Neural cell (in vitro differentiated cells): ENCODE results near the gene KIF1B. TPM values are rescaled to one million over a fixed set of nuclear protein-coding genes. Genes with fewer than 3 reads are reported as not detected.

Experiments used
- H2AFZ ChIP-seq: fragments of 200-600, 300-800 bp; sonication (generic), shearing (Covaris generic); 2 replicates; pipeline ENCODE4 v1.6.0; 2014; ENCODE audit warnings: low read depth, mild to moderate bottlenecking, antibody characterized with exemption, low read length, moderate library complexity
- H3F3A ChIP-seq: fragments of 200-600 bp; shearing (Covaris generic); 2 replicates; pipeline ENCODE4 v1.6.1; 2016; ENCODE audit warnings: mild to moderate bottlenecking, moderate library complexity, mixed read lengths, antibody characterized with exemption, low read length; ENCODE audit not compliant: insufficient read depth, poor library complexity, severe bottlenecking
- H3K27ac ChIP-seq: fragments of 200-600, 300-800 bp; sonication (generic), shearing (Covaris generic); 2 replicates; pipeline ENCODE4 v1.5.1; 2014; ENCODE audit warnings: mild to moderate bottlenecking, low read length, moderate library complexity
- H3K27me3 ChIP-seq: fragments of 300-800, 200-600 bp; sonication (generic), shearing (Covaris generic); 2 replicates; pipeline ENCODE4 v1.6.0; 2014; ENCODE audit warnings: mild to moderate bottlenecking, low read depth, low read length, moderate library complexity; ENCODE audit not compliant: insufficient read depth
- H3K36me3 ChIP-seq: fragments of 300-800, 200-600 bp; sonication (generic), shearing (Covaris generic); 2 replicates; pipeline ENCODE4 v1.5.1; 2014; ENCODE audit warnings: mild to moderate bottlenecking, antibody characterized with exemption, low read length, moderate library complexity; ENCODE audit not compliant: insufficient read depth
- H3K4me2 ChIP-seq: fragments of 300-800, 200-600 bp; sonication (generic), shearing (Covaris generic); 2 replicates; pipeline ENCODE4 v1.6.0; 2014; ENCODE audit warnings: mild to moderate bottlenecking, low read length
- H3K4me3 ChIP-seq: fragments of 300-800, 200-600 bp; sonication (generic), shearing (Covaris generic); 2 replicates; pipeline ENCODE4 v1.5.1; 2014; ENCODE audit warnings: mild to moderate bottlenecking, low read length, moderate library complexity
- H3K79me2 ChIP-seq: fragments of 200-600 bp; shearing (Covaris generic); replicated peaks from 2 replicates; pipeline ENCODE4 v1.6.0; 2014; ENCODE audit warnings: mild to moderate bottlenecking, low read length, moderate library complexity; ENCODE audit not compliant: insufficient read depth
- H3K9ac ChIP-seq: fragments of 300-800, 200-600 bp; sonication (generic), shearing (Covaris generic); 2 replicates; pipeline ENCODE4 v1.6.1; 2016; ENCODE audit warnings: mild to moderate bottlenecking, low read length, mixed read lengths
- H3K9me2 ChIP-seq: fragments of 200-600 bp; shearing (Covaris generic); 2 replicates; pipeline ENCODE4 v1.6.1; 2016; ENCODE audit warnings: mild to moderate bottlenecking, low read length, mixed read lengths; ENCODE audit not compliant: insufficient read depth
- H3K9me3 ChIP-seq: fragments of 200-600, 300-800 bp; sonication (generic), shearing (Covaris generic); 2 replicates; pipeline ENCODE4 v1.6.1; 2016; ENCODE audit warnings: mild to moderate bottlenecking, mixed run types, low read length, moderate library complexity, mixed read lengths
- H4K20me1 ChIP-seq: fragments of 200-600 bp; shearing (Covaris generic); 2 replicates; pipeline ENCODE4 v1.6.1; 2016; ENCODE audit warnings: mild to moderate bottlenecking, mixed run types; ENCODE audit not compliant: insufficient read depth
- CTCF ChIP-seq: fragments of 450-650 bp; IDR thresholded peaks from 2 replicates; pipeline ENCODE4 v1.5.1; 2014; ENCODE audit warnings: antibody characterized with exemption, mild to moderate bottlenecking, moderate library complexity; ENCODE audit not compliant: poor library complexity, severe bottlenecking
- EP300 ChIP-seq: fragments of 450-650 bp; conservative IDR thresholded peaks from 2 replicates; pipeline ENCODE4 v1.6.1; 2014; ENCODE audit warnings: antibody characterized with exemption, mild to moderate bottlenecking, moderate library complexity; ENCODE audit not compliant: poor library complexity, severe bottlenecking
- EZH2 ChIP-seq: fragments of 200-600, 300-800 bp; shearing (Covaris generic), sonication (generic); IDR thresholded peaks from 2 replicates; pipeline ENCODE4 v1.6.1; 2014; ENCODE audit warnings: antibody characterized with exemption, low read length, borderline replicate concordance, mild to moderate bottlenecking; ENCODE audit not compliant: insufficient read depth, poor library complexity, severe bottlenecking
- MXI1 ChIP-seq: fragments of 450-650 bp; conservative IDR thresholded peaks from 2 replicates; pipeline ENCODE4 v1.6.1; 2014; ENCODE audit warnings: antibody characterized with exemption, mild to moderate bottlenecking; ENCODE audit not compliant: poor library complexity, severe bottlenecking
- POLR2AphosphoS5 ChIP-seq: IDR thresholded peaks from 2 replicates; pipeline ENCODE4 v1.6.1; 2012
- RAD21 ChIP-seq: fragments of 450-650 bp; conservative IDR thresholded peaks from 2 replicates; pipeline ENCODE4 v1.6.1; 2014; ENCODE audit warnings: antibody characterized with exemption, mild to moderate bottlenecking, moderate library complexity
- SMC3 ChIP-seq: fragments of 450-650 bp; conservative IDR thresholded peaks from 2 replicates; pipeline ENCODE4 v1.6.1; 2014; ENCODE audit warnings: antibody characterized with exemption, mild to moderate bottlenecking, moderate library complexity; ENCODE audit not compliant: poor library complexity
- TAF1 ChIP-seq: IDR thresholded peaks from 2 replicates; pipeline ENCODE4 v1.6.1; 2012; ENCODE audit warnings: low read depth
- polyA plus RNA-seq: library from polyadenylated mRNA; depleted of rRNA; stranded (reverse); fragments of >200 nt; gene quantifications from 2 replicates; pipeline ENCODE4 v1.2.3, GENCODE V29; 2014
- TF ChIP-seq, protein P1 (sequence below): IDR thresholded peaks from 2 replicates; pipeline ENCODE4 v1.6.1; 2012; ENCODE audit warnings: borderline replicate concordance

Gene KIF1B
- polyA plus RNA-seq, 1 donor from 2014 or later = 76.4 TPM

- no peak overlapping the region for H3K4me2 ChIP-seq
- H2AFZ ChIP-seq = no peak overlapping the region
- no peak overlapping the region for H3K4me3 ChIP-seq
- H3K9me3 ChIP-seq = no peaks in the 10 kb centered on the region
- no peaks in the 10 kb centered on the region for H3K36me3 ChIP-seq
- no peak for TF ChIP-seq CTCF
- no peak for TF ChIP-seq SMC3
- no peak for TF ChIP-seq POLR2AphosphoS5
- no peak for TF ChIP-seq RAD21
- no peak for TF ChIP-seq EP300
- TF ChIP-seq EZH2 = no peak
- TF ChIP-seq MXI1 = no peak
- TF ChIP-seq, protein P1, sequence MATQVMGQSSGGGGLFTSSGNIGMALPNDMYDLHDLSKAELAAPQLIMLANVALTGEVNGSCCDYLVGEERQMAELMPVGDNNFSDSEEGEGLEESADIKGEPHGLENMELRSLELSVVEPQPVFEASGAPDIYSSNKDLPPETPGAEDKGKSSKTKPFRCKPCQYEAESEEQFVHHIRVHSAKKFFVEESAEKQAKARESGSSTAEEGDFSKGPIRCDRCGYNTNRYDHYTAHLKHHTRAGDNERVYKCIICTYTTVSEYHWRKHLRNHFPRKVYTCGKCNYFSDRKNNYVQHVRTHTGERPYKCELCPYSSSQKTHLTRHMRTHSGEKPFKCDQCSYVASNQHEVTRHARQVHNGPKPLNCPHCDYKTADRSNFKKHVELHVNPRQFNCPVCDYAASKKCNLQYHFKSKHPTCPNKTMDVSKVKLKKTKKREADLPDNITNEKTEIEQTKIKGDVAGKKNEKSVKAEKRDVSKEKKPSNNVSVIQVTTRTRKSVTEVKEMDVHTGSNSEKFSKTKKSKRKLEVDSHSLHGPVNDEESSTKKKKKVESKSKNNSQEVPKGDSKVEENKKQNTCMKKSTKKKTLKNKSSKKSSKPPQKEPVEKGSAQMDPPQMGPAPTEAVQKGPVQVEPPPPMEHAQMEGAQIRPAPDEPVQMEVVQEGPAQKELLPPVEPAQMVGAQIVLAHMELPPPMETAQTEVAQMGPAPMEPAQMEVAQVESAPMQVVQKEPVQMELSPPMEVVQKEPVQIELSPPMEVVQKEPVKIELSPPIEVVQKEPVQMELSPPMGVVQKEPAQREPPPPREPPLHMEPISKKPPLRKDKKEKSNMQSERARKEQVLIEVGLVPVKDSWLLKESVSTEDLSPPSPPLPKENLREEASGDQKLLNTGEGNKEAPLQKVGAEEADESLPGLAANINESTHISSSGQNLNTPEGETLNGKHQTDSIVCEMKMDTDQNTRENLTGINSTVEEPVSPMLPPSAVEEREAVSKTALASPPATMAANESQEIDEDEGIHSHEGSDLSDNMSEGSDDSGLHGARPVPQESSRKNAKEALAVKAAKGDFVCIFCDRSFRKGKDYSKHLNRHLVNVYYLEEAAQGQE = no peak
- no peak for TF ChIP-seq TAF1
- no peaks in the 10 kb centered on the region for H4K20me1 ChIP-seq
- H3K79me2 ChIP-seq = no peaks in the 10 kb centered on the region
- no peaks in the 10 kb centered on the region for H3K27me3 ChIP-seq
- H3K27ac ChIP-seq = no peak overlapping the region
- H3K9ac ChIP-seq = no peak overlapping the region
- H3F3A ChIP-seq = no peaks in the 10 kb centered on the region
- no peaks in the 10 kb centered on the region for H3K9me2 ChIP-seq
These were observed 142.9 kb downstream of the KIF1B start for GRCh38 chr1:10353282-10353681.

- TF ChIP-seq TAF1 (no peak), EP300 (no peak), POLR2AphosphoS5 (no peak)
- Histone ChIP-seq H4K20me1 (no peaks in the 10 kb centered on the region), H3K36me3 (no peaks in the 10 kb centered on the region), H3K4me3 (no peak overlapping the region), H3K4me2 (no peak overlapping the region), H2AFZ (no peak overlapping the region), H3K79me2 (no peaks in the 10 kb centered on the region), H3K9ac (no peak overlapping the region), H3F3A (no peaks in the 10 kb centered on the region), H3K27ac (no peak overlapping the region), H3K9me2 (no peaks in the 10 kb centered on the region), H3K27me3 (no peaks in the 10 kb centered on the region), H3K9me3 (no peaks in the 10 kb centered on the region)
These were observed 143.3 kb downstream of the KIF1B start for GRCh38 chr1:10353693-10354092.

GRCh38 chr1:10360045-10360444 lies 149.7 kb downstream of the KIF1B start:
- Histone ChIP-seq H3K79me2 (no peaks in the 10 kb centered on the region), H3K9me3 (no peaks in the 10 kb centered on the region), H3K4me3 (no peak overlapping the region), H4K20me1 (no peaks in the 10 kb centered on the region), H3K9me2 (no peaks in the 10 kb centered on the region), H3K36me3 (peaks cover 10% of the 10 kb centered on the region), H3F3A (no peaks in the 10 kb centered on the region), H3K27ac (no peak overlapping the region), H2AFZ (no peak overlapping the region), H3K9ac (no peak overlapping the region), H3K4me2 (no peak overlapping the region), H3K27me3 (no peaks in the 10 kb centered on the region)
- no peak for TF ChIP-seq MXI1
- no peak for TF ChIP-seq POLR2AphosphoS5
- no peak for TF ChIP-seq EZH2
- no peak for TF ChIP-seq TAF1
- no peak for TF ChIP-seq SMC3
- TF ChIP-seq CTCF = no peak
- no peak for TF ChIP-seq RAD21
- TF ChIP-seq, protein P1 = no peak
- no peak for TF ChIP-seq EP300
